Tibial nerve (tissue), 4 donors: ENCODE data around the gene VPS26C.

Source experiments
- EP300 ChIP-seq, 2 donors: sonication (generic); formaldehyde crosslinking; IDR thresholded peaks; one replicate each; pipeline ENCODE4 v1.6.1; 2017; ENCODE audit warnings: antibody characterized with exemption in 2 of 2, mild to moderate bottlenecking in 1 of 2
- POLR2A ChIP-seq, 2 donors: fragments of 450-650 bp; IDR thresholded peaks; one replicate each; pipeline ENCODE4 v1.6.1; 2017; ENCODE audit warnings: antibody characterized with exemption in 2 of 2, mild to moderate bottlenecking in 2 of 2, moderate library complexity in 2 of 2
- TF ChIP-seq, protein P1 (sequence below), 5 experiments: fragments of 200-600 bp in 3 of 5; fragments of 450-650 bp in 2 of 5; sonication (generic) in 3 of 5; IDR thresholded peaks; one replicate each; pipeline ENCODE4 v1.5.1; 2016 to 2019; ENCODE audit warnings: antibody characterized with exemption in 5 of 5, mild to moderate bottlenecking in 3 of 5, moderate library complexity in 2 of 5

DNA sequence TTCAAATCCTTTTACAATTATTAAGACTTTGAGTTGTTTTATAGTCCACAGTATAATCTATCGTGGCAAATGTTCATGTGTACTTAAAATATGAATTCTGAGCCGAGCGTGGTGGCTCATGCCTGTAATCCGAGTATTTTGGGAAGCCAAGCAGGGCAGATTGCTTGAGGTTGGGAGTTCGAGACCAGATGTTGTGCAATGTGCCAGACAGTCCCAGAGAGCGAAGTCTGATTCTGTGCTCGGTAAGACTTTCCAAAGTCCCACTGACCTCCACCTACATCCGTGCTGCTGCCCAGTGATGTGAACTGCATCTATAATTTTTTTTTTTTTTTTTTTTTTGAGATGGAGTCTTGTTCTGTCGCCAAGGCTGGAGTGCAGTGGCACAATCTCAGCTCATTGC, 52.2 kb downstream of the VPS26C start:
- TF ChIP-seq, protein P1, sequence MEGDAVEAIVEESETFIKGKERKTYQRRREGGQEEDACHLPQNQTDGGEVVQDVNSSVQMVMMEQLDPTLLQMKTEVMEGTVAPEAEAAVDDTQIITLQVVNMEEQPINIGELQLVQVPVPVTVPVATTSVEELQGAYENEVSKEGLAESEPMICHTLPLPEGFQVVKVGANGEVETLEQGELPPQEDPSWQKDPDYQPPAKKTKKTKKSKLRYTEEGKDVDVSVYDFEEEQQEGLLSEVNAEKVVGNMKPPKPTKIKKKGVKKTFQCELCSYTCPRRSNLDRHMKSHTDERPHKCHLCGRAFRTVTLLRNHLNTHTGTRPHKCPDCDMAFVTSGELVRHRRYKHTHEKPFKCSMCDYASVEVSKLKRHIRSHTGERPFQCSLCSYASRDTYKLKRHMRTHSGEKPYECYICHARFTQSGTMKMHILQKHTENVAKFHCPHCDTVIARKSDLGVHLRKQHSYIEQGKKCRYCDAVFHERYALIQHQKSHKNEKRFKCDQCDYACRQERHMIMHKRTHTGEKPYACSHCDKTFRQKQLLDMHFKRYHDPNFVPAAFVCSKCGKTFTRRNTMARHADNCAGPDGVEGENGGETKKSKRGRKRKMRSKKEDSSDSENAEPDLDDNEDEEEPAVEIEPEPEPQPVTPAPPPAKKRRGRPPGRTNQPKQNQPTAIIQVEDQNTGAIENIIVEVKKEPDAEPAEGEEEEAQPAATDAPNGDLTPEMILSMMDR (IDR thresholded peaks at IDR 0.05) = no peak
- no peak for TF ChIP-seq EP300 (IDR thresholded peaks at IDR 0.05)
- TF ChIP-seq POLR2A (IDR thresholded peaks at IDR 0.05) = no peak
